GM19023 (cell line): ENCODE results near the gene APH1B.
"Not testable (repeated sequence)": the region's sequence is repeated elsewhere in the genome, so short reads cannot be mapped to it uniquely, and the experiment has no call there.

Experiments used
- ATAC-seq: cut with Tn5 transposase; IDR thresholded peaks from one replicate; pipeline ENCODE4 v1.9.1; 2021; ENCODE audit warnings: mild to moderate bottlenecking, moderate library complexity; ENCODE audit not compliant: unreplicated experiment

The APH1B gene

DNA sequence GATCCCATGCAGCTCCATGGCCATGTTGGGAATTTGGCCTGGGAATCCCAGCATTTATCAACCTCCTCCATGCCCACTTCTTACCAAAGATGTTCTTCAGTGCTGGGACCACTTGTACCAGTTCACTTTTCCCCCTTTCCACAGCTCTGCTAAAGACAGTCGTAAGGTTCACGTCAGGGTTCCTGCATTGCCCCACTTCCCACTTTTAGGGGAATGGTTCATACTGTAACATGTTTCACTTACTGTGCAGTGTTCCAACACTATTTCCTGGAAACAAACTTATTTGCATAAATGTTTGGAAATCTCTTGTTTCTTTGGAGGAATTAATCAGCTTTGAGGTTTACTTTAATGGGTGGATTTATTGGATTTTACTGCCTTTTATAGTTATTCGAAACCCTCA lies 17.0 kb downstream of the APH1B start:
- no peak for ATAC-seq

DNA sequence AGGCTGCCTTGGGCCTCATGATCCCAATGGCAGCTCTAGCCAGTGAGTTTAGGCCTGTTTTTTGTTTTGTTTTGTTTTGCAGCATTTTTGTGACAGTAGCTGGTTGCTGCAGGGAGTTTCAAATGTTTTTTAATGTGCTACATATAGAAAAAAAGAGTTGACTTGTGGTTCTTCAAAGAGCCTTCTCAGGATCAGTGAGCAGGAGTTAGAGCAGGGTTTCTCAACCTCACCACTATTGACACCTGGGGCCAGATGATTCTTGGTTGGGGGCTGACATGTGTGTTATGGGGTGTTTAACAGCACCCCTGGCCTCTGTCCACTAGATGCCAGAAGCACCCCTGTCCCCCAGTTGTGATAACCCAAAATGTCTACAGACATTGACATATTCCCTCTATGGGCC lies 17.9 kb downstream of the APH1B start:
- no peak for ATAC-seq

DNA sequence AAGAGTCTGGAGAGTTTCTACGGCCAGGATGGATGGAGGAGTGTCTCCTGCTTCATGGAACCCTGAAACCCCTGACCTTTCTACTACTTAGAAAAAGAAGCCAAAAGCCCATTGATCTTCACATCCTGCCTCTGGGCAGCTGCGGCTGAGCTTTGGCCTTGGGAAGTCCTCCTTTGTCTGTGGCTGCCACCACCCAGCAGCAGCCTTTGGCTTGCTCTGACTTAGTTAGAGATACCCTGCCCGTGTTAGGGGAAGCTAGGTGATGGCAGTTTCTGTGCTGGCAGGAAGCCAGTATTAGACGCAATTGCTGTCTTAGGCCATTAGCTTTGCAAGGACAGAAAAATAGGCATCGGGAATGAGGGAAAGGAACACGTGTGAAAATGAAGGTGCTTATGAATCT lies 18.8 kb downstream of the APH1B start:
- no peak for ATAC-seq

DNA sequence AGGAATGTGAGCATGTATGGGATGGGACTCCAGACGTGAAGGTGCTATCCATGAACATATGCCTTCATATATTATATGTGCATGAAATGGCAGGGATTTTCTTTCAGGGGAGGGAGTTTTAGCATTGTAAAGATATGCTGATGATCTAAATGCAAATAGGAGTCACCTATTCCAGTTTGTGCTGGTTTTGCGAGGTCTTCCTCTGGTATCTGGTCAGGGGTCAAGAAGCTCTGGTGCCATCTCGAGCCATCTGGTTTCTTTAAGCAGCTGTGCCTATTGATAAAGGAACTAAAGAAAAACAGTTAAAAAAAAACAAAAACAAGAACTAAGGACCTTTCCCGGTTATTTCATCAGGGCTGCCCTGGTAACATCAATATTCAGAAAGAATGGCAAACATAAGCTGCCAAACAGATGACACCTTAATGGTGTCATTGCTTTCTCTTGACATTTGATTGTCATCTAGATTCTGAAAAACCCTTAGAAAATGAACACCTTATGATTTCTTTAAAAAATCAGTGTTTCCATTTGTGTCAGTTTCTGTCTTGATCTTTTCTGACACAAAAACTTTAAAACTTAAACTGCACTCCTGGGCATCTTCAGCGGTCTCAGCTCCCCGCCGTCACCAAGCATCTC lies 22.7 kb downstream of the APH1B start:
- ATAC-seq, result no peak

DNA sequence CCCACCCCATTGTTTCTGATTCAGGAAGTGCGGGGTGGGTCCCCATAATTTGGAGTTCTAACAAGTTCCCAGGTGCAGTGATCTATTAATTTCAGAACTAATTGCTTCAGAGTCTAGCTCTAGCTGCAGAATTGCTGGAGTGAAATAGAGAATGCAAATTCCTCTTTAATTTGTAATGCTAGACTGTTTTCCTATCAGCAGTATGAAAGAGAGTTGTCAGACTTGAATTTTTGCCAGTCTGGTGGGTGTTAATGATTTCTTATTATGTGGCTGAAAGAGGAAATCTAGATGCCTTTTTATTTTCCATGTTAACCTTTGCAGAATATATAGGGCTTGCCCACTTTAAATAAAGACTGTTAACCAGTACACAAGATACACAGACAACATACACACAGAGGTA lies 23.7 kb downstream of the APH1B start:
- no peak for ATAC-seq

DNA sequence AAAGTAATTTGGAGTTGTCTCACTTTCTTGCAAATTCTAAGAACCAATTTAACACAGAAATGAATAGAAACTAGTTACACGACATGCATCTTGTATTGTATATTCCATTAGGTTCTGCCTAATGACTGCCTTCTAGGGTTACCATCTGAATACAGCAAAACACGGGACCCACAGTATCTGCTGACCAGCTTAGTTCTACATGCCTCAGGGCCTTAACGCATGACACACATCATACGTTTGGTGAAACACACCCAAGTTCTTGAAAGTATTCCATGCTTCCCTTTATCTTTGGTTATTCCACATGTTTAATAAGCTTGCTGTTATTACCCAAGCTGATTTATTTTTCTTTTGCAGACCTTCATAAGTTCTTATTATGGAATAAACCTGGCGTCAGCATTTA lies 27.9 kb downstream of the APH1B start:
- ATAC-seq, result no peak

DNA sequence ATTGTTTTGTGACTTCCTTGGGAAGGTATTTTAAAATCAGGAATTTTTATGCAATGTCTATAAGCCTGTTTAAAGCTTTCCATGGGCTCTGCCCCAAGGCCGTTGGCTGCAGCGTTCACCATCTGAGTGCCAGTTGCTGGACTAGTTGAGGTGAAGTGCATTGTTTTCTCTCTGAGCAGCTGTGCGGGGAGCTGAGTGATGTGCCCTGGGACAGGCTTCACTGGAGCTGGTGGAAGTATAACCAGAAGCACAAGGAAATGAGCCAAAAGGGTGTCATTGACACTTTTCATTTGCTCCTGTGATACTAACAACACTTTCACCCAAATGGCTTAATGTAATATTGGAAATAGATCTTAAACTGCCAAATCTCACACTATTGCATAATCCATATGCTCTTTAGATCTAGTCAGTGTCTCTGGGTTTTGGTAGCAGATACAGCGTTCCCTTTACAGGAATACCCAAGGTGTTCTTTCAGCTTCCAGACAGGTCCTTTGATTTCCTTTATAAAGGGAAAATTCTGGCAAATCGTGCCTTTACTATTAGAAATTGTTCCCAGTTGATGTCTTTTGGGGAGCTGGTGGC lies 29.2 kb downstream of the APH1B start:
- ATAC-seq, result no peak

DNA sequence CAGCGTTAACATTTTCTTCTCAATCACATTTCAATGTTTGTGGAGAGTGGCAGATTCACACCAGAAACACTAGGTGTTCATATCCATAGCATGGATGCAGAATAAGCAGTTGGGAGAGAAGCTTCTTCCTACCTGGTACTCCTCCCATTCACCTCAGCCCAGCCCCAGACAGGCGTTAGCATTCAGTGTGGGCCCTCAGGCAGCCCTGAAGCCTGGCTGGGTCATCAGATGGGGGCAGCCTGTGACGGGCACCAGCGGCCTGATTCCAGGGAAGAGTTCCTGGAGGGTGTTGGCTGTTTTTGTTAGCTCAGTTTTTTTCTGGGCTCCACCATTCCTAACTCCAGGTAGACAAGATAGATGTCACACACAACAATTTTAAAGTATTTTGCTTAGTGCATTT lies 31.1 kb downstream of the APH1B start:
- ATAC-seq, result no peak

- ATAC-seq, result no peak
Measured at GRCh38 chr15:63308947-63309346, 31.5 kb downstream of the APH1B start.

DNA sequence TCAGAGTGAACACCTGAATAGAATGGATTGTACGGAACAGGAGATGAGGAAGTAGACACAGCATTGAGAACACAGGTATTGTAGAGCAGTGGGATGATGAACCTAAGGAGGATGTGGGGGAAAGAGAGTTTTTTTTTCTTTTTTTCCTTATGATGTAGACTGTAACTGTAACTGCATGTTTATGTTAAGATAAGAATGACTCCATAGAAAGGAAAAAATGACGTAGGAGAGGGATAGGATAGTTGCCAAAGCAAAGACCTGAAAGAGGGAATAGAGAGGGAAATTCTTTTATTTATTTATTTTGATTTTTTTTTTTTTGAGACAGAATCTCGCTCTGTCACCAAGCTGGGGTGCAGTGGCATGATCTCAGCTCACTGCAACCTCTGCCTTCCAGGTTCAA lies 33.2 kb downstream of the APH1B start:
- ATAC-seq, result no peak

DNA sequence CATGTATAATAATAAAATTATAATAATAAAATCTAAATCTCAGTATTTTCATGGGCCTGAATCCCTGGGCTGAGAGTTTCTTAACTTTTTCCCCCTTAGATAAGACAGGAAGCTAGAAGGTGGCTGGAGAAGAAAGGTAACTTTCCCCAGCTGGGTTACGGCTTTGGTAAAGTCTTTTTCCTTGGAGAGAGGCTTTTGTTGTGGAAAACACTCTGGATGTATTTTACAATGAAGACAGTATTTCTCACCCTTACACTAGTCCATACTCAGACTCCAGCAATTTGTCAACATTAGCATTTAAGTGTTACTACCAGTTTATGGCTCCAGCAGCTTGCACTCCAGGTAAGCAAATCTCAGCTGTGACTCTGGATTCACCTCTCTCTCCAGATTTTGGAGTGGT lies 34.9 kb downstream of the APH1B start:
- no peak for ATAC-seq

DNA sequence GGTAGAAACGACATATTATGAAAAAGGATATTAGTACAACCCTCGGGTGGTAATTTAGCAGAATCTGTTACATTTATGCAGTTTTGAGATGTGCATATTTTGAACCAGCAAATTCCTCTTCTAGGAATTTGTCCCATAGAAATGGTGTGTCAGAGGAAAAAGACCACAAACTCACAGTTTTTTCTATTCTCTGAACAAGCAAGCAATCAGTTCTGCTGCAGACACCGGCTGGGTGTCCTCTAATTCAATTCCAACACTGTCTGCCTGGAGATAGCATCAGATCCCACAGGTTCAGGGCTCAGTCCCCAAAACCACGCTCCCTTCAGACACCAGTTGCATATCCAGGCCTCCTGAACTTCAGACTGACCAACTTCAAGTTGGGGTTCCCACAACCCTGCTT lies 36.4 kb downstream of the APH1B start:
- ATAC-seq, result no peak

DNA sequence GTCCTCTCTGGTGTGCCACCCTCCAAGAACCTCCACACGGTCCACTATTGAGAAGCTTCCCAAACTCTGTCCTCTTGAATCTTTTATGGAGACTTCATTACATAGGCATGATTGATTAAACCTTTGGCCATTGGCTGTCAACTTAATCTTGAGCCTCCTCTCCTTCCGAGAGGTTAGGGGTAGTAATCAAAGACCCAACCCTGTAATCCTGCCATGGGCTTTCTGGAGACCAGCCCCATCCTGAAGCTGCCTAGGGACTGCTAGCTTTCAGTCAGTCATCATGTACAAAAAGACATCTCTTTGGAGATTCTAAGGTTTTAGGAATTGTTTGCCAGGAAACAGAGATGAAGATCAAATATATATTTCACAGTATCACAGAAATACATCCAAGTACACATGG lies 37.0 kb downstream of the APH1B start:
- no peak for ATAC-seq

DNA sequence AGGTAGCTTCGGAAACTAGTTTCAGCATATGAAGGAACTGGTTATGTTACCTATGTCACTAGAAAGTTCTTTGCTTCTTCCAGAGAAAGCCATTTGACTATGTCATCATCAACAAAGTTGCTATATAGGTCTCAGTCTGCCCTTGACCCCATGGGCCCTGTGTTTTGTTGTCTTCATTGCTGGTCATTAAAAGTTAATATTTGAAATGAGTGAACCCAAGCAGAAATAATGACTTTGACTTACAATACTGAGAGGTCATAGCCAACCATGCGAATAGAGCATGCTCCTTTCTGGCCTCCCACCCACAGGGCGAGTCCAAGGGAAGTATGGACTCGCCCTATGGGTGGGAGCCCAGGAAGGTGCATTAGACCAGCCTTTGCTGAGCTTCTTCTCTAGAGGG lies 40.9 kb downstream of the APH1B start:
- no peak for ATAC-seq

- ATAC-seq, result no peak
Measured at GRCh38 chr15:63319065-63319464, 41.7 kb downstream of the APH1B start.

GRCh38 chr15:63320446-63320845 lies 43.0 kb downstream of the APH1B start:
- not testable (repeated sequence) for ATAC-seq

DNA sequence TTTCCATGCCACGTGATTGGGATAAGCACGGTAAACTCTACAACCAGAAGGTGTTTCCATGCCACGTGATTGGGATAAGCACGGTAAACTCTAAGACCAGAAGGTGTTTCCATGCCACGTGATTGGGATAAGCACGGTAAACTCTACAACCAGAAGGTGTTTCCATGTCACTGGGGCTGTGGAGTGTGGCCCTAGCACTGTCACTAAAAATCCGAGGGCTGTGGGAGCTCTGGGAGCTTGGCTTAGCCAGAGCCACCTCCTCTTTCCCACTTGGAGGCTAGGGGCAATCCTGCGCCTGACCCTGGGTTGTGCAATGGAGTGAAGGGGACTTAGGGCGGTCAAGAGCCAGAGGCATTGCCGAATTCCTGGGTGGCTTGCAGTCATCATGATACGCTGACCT lies 43.6 kb downstream of the APH1B start:
- ATAC-seq, result not testable (repeated sequence)

DNA sequence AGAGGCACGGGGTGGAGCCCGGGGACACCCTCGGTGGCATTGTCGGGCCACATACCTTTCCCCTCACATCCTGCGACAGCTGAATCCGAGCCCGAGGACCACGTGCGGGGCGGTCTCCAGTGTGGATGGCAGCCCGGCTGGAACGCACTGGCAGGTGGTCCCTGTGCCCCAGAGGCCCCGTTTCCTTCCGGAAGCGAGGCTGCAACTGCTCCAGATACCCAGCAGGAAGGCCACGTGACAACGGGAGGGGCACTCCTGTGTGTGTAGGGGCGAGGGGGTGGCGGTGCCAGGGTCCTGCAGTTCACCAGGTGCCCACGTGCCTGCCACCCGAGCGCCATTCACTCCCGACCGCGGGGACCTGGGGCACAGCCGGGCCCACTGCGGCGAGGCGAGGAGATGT lies 44.1 kb downstream of the APH1B start:
- no peak for ATAC-seq

GRCh38 chr15:63322541-63322940 lies 45.1 kb downstream of the APH1B start:
- ATAC-seq, result no peak

DNA sequence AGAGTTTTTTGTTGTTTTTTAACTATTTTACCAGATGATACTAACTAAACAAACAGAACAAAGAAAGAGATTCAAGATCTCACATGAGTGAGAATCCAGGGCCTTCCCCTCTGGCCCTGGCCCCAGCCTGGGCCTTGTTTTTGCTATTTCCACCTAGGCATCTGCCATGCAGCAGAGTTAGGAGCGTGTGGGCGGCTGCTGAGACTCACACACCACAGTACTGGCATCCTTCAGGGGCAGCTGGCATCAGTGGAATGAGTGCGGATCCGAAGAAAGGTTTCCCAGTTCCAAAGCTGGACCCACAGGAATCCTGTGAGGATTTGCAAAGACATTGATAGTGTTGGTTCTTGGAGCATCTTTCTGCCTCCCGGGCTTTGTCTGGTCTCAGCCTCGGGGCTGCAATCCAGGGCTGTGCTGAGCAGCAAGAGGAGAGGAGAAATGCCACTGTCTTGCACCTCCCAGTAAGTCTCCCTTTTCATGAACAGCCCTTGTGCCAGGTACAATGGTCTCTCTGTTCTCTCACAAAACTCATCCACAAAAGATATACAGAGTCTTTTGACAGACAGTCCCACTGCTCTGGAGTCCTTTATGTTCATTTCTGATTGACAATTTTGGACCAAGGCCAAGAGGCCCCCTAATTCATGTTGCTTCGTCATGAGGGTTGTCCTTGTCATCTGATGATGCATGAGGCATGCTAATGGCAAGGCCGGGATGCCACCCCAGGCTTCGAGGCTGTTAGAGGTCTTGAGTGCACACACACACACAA lies 46.6 kb downstream of the APH1B start:
- no peak for ATAC-seq

DNA sequence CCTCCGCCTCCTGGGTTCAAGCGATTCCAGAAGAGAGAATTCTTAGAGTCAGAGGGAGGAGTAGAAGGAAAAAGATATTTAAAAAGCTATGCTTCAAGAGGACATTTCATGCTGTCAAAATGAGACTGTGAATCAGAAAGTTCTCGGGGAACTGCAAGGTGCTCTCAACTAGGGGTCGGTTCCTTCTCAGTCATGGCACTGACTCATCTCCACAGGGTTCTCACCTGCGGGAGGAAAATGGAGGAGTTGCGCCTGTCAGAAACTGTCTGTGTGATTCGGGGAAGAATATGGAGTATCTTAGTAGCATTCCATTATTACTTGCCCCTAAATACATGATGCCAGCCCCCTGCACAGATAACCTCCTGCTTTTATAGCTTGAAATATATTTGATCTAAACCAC lies 47.4 kb downstream of the APH1B start:
- ATAC-seq, result no peak

DNA sequence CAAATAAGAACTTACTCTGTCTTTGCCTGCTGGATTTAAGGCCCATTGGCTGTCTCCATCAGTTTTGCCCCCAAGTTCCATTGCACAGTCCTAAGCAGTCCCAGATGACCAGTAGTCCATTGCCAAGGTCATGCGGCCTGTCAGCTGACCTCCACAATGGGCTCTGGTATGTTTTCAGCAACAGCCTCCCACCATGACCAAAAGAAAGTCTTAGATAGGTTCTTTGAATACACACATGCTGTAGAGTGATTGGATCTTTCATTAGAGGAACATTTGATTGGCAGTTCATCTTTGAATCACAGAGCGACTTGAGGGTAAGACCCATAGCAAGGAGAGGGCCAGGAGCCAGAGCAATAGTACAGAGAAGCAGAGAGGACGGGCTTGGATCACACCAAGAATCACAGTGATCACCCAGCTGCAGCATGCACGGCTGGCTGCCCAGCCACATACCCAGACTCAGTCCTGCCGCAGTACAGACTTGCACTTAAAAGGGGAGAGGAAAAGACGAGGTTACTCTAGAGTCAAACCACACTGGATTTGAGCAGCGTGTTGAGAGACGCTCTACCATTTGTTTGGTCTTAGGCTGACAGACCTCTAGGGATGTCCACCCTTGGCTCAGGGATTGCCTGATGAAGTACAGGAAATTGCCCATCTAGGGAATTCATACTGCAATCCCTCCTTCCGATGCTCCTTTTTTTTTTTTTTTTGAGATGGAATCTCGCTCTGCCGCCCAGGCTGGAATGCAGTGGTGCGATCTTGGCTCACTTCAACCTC lies 50.4 kb downstream of the APH1B start:
- no peak for ATAC-seq
